ENCODE data around the gene SIN3B.

SIN3B gene

GRCh38 chr19:16873594-16873993 lies 44.4 kb downstream of the SIN3B start:
- no peak for TF ChIP-seq SIN3A (IDR thresholded peaks at IDR 0.05; ENCODE audit: borderline replicate concordance, insufficient read depth, low read length)
- no peak for TF ChIP-seq TAF1 (IDR thresholded peaks at IDR 0.05; ENCODE audit: borderline replicate concordance, insufficient read depth, low read length)
- no peak for TF ChIP-seq FOXP2 (optimal IDR thresholded peaks at IDR 0.05; ENCODE audit: borderline replicate concordance, extremely low read depth, extremely low read length, insufficient read depth)
- TF ChIP-seq POLR2AphosphoS5 (IDR thresholded peaks at IDR 0.05; ENCODE audit: low read depth, low read length), result no peak
- no peak for TF ChIP-seq REST (IDR thresholded peaks at IDR 0.05; ENCODE audit: insufficient read depth in 1 of 2, low read depth in 2 of 2, low read length in 2 of 2)

- no peak for TF ChIP-seq FOXP2 (optimal IDR thresholded peaks at IDR 0.05; ENCODE audit: borderline replicate concordance, extremely low read depth, extremely low read length, insufficient read depth)
- TF ChIP-seq POLR2AphosphoS5 (IDR thresholded peaks at IDR 0.05; ENCODE audit: low read depth, low read length), result no peak
- TF ChIP-seq REST (IDR thresholded peaks at IDR 0.05; ENCODE audit: insufficient read depth in 1 of 2, low read depth in 2 of 2, low read length in 2 of 2), result no peak
- TF ChIP-seq SIN3A (IDR thresholded peaks at IDR 0.05; ENCODE audit: borderline replicate concordance, insufficient read depth, low read length), result no peak
- TF ChIP-seq TAF1 (IDR thresholded peaks at IDR 0.05; ENCODE audit: borderline replicate concordance, insufficient read depth, low read length), result no peak
These were observed 45.2 kb downstream of the SIN3B start for GRCh38 chr19:16874250-16874977.

DNA sequence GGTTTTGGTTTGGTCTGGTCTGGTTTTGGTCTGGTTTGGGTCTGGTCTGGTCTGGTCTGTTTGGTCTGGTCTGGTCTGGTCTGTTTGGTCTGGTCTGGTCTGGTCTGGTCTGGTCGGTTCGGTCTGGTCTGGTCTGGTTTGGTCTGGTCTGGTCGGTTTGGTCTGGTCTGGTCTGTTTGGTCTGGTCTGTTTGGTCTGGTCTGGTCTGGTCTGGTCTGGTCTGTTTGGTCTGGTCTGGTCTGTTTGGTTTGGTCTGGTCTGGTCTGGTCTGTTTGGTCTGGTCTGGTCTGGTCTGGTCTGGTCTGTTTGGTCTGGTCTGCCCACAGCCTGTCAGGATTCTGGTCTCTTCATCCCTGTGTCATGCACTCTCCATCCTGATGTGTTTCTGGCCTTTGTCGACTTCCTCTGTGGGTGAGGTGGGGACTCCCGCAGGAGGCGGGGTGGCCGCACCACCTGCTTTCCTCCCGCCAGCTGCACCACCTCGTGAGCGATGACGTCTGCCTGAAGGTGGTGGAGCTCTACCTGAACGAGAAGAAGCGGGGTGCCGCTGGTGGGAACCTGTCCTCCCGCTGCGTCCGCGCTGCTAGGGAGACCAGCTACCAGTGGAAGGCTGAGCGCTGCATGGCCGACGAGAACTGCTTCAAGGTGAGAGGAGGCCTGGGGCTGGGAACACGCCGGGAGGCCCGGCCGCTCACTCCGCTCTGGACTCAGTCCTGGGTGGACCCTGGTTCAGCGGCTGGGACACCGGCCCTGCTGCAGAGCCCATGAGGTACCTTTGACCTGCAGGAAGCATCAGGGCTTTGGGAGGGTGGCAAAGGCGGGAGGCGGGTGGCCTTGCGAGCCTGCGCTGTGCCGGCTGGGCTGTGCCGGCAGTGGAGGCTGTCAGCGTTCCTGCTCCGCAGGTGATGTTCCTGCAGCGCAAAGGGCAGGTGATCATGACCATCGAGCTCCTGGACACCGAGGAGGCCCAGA lies 46.7 kb downstream of the SIN3B start:
- TF ChIP-seq TAF1 (IDR thresholded peaks at IDR 0.05; ENCODE audit: borderline replicate concordance, insufficient read depth, low read length) (no peak), SIN3A (IDR thresholded peaks at IDR 0.05; ENCODE audit: borderline replicate concordance, insufficient read depth, low read length) (no peak), REST (IDR thresholded peaks at IDR 0.05; ENCODE audit: insufficient read depth in 1 of 2, low read depth in 2 of 2, low read length in 2 of 2) (no peak), POLR2AphosphoS5 (IDR thresholded peaks at IDR 0.05; ENCODE audit: low read depth, low read length) (no peak), FOXP2 (optimal IDR thresholded peaks at IDR 0.05; ENCODE audit: borderline replicate concordance, extremely low read depth, extremely low read length, insufficient read depth) (no peak)

GRCh38 chr19:16876904-16877361 lies 47.7 kb downstream of the SIN3B start:
- TF ChIP-seq POLR2AphosphoS5 (IDR thresholded peaks at IDR 0.05; ENCODE audit: low read depth, low read length), result no peak
- no peak; the same call in 1 of the 2 replicates for TF ChIP-seq SIN3A (IDR thresholded peaks at IDR 0.05; ENCODE audit: borderline replicate concordance, insufficient read depth, low read length)
- no peak for TF ChIP-seq FOXP2 (optimal IDR thresholded peaks at IDR 0.05; ENCODE audit: borderline replicate concordance, extremely low read depth, extremely low read length, insufficient read depth)
- TF ChIP-seq TAF1 (IDR thresholded peaks at IDR 0.05; ENCODE audit: borderline replicate concordance, insufficient read depth, low read length), result no peak
- no peak for TF ChIP-seq REST (IDR thresholded peaks at IDR 0.05; ENCODE audit: insufficient read depth in 1 of 2, low read depth in 2 of 2, low read length in 2 of 2)

All from PFSK-1 (cell line).